NCI-H187 (cell line): ENCODE results near the gene CPLANE2.
"Not testable (repeated sequence)": the region's sequence is repeated elsewhere in the genome, so short reads cannot be mapped to it uniquely, and the experiment has no call there.

Experiments
- DNase-seq, 2 experiments: peaks; one replicate each; lab custom pipeline; 2025; lab: John Stamatoyannopoulos, UW

CPLANE2 gene

GRCh38 chr1:16248603-16249516 is 11.9 kb upstream of the CPLANE2 start:
- DNase-seq = peak; percentile 79 to 82

GRCh38 chr1:16248007-16248436 is 11.0 kb upstream of the CPLANE2 start:
- no peak for DNase-seq

- DNase-seq = no peak
Observed at GRCh38 chr1:16247441-16247840, 10.5 kb upstream of the CPLANE2 start.

- DNase-seq = no peak
Observed at GRCh38 chr1:16246961-16247360, 10.0 kb upstream of the CPLANE2 start.

- not testable (repeated sequence) for DNase-seq
Observed at GRCh38 chr1:16246239-16246638, 9.3 kb upstream of the CPLANE2 start.

- no peak for DNase-seq
Observed at GRCh38 chr1:16245476-16246196, 8.7 kb upstream of the CPLANE2 start.

GRCh38 chr1:16244650-16245285 is 7.8 kb upstream of the CPLANE2 start:
- no peak for DNase-seq

- peak; percentile 44 to 46 for DNase-seq
Observed at GRCh38 chr1:16243936-16244649, 7.1 kb upstream of the CPLANE2 start.

GRCh38 chr1:16243215-16243610 is 6.2 kb upstream of the CPLANE2 start:
- no peak for DNase-seq

GRCh38 chr1:16242556-16243214 is 5.7 kb upstream of the CPLANE2 start:
- DNase-seq = no peak

GRCh38 chr1:16241221-16241708 is 4.3 kb upstream of the CPLANE2 start:
- DNase-seq = no peak

- no peak for DNase-seq
Observed at GRCh38 chr1:16239972-16240491, 3.0 kb upstream of the CPLANE2 start.

GRCh38 chr1:16237343-16237830 is 404 bp upstream of the CPLANE2 start:
- no peak for DNase-seq

GRCh38 chr1:16235944-16236510 is 956 bp downstream of the CPLANE2 start:
- no peak for DNase-seq

GRCh38 chr1:16235347-16235746 is 1.6 kb downstream of the CPLANE2 start:
- DNase-seq = no peak

- no peak for DNase-seq
Observed at GRCh38 chr1:16233431-16233830, 3.6 kb downstream of the CPLANE2 start.

GRCh38 chr1:16232316-16232710 is 4.7 kb downstream of the CPLANE2 start:
- DNase-seq = no peak

- DNase-seq = no peak
Observed at GRCh38 chr1:16231331-16232315, 5.4 kb downstream of the CPLANE2 start.

- no peak for DNase-seq
Observed at GRCh38 chr1:16230744-16231143, 6.2 kb downstream of the CPLANE2 start.
